GM12878 (cell line): ENCODE data around the gene ZNF804B. TPM values are rescaled to one million over a fixed set of nuclear protein-coding genes. Genes with fewer than 3 reads are reported as not detected.

Source experiments
- ATAC-seq: fragments of 200-7000 bp; cut with Tn5 transposase; 3 replicates; pipeline ENCODE4 v1.9.1; 2020; ENCODE audit warnings: mild to moderate bottlenecking, moderate library complexity
- BruUV-seq: library from RNA; stranded (reverse); fragments of 400-500 nt; replicated peaks from 2 replicates; lab custom pipeline; 2021; lab: Mats Ljungman, UMichigan
- CTCF ChIA-PET: fragments of 300-600 bp; sonication (Branson Sonifier 250); formaldehyde crosslinking; extraction: SDS; loops from one replicate; lab custom pipeline; 2021; ENCODE audit warnings: inconsistent platforms; lab: Yijun Ruan, JAX
- POLR2A ChIA-PET: fragments of 350-600 bp; formaldehyde crosslinking; extraction: SDS; loops from one replicate; lab custom pipeline; 2021; ENCODE audit warnings: inconsistent platforms; lab: Charles Lee
- RAD21 ChIA-PET: fragments of 300-600 bp; sonication (Branson Sonifier 250); formaldehyde crosslinking; loops from one replicate; lab custom pipeline; 2023; ENCODE audit warnings: antibody characterized with exemption; ENCODE audit not compliant: unreplicated experiment; lab: Charles Lee
- SMC1A ChIA-PET: fragments of 300-600 bp; sonication (Branson Sonifier 250); formaldehyde crosslinking; loops from one replicate; lab custom pipeline; 2023; ENCODE audit not compliant: unreplicated experiment, uncharacterized antibody; lab: Charles Lee
- DNase-seq: peaks from one replicate; pipeline ENCODE4 v3.0.0-alpha.2; 2011; ENCODE audit warnings: low read depth, low spot score
- FAIRE-seq: peaks from 3 replicates; lab custom pipeline; 2011; peaks lifted over from hg19 to GRCh38; lab: Jason Lieb, UNC
- H2AFZ ChIP-seq: 2 replicates; pipeline ENCODE4 v1.6.0; 2011; ENCODE audit warnings: low read depth, low read length, control low read depth; ENCODE audit not compliant: control insufficient read depth
- H3K27ac ChIP-seq: 2 replicates; pipeline ENCODE4 v1.5.1; 2011; ENCODE audit warnings: control low read depth; ENCODE audit not compliant: control insufficient read depth, insufficient read depth
- H3K27me3 ChIP-seq, 2 experiments: replicated peaks in 1 of 2; 2 replicates each; pipeline versions ENCODE4 v1.6.0 to v1.6.1; 2011; ENCODE audit warnings: low read length in 1 of 2; ENCODE audit not compliant: control insufficient read depth in 2 of 2, insufficient read depth in 2 of 2
- H3K36me3 ChIP-seq, 2 experiments: 2 replicates each; pipeline ENCODE4 v1.5.1; 2011; ENCODE audit warnings: low read length in 1 of 2; ENCODE audit not compliant: control insufficient read depth in 2 of 2, insufficient read depth in 2 of 2
- H3K4me1 ChIP-seq: 2 replicates; pipeline ENCODE4 v1.6.1; 2011; ENCODE audit warnings: mild to moderate bottlenecking, low read length, moderate library complexity, mixed read lengths; ENCODE audit not compliant: control insufficient read depth, insufficient read depth
- H3K4me2 ChIP-seq: 2 replicates; pipeline ENCODE4 v1.6.0; 2011; ENCODE audit warnings: control low read depth; ENCODE audit not compliant: control insufficient read depth, insufficient read depth
- H3K4me3 ChIP-seq: fragments of 200-600 bp; sonication (generic); 2 replicates; pipeline ENCODE4 v1.5.1; 2016
- H3K79me2 ChIP-seq: 2 replicates; pipeline ENCODE4 v1.6.0; 2011; ENCODE audit warnings: low read length; ENCODE audit not compliant: control insufficient read depth, insufficient read depth
- H3K9ac ChIP-seq: 2 replicates; pipeline ENCODE4 v1.8.0; 2011; ENCODE audit warnings: low read length, control low read depth, mixed read lengths; ENCODE audit not compliant: control insufficient read depth, insufficient read depth
- H3K9me3 ChIP-seq: replicated peaks from 3 replicates; pipeline ENCODE4 v1.5.1; 2011; ENCODE audit warnings: mild to moderate bottlenecking, low read length; ENCODE audit not compliant: control insufficient read depth, insufficient read depth
- H4K20me1 ChIP-seq: 2 replicates; pipeline ENCODE4 v1.6.0; 2011; ENCODE audit not compliant: control insufficient read depth, insufficient read depth
- ATF7 ChIP-seq: fragments of 450-650 bp; IDR thresholded peaks from 2 replicates; pipeline ENCODE4 v1.6.1; 2016; ENCODE audit warnings: low read depth, mild to moderate bottlenecking
- BCL11A ChIP-seq: IDR thresholded peaks from 2 replicates; pipeline ENCODE4 v1.6.1; 2011; ENCODE audit warnings: low read depth, low read length
- BMI1 ChIP-seq: fragments of 450-650 bp; IDR thresholded peaks from 2 replicates; pipeline ENCODE4 v1.6.1; 2016; ENCODE audit warnings: mild to moderate bottlenecking, moderate library complexity, borderline replicate concordance
- DPF2 ChIP-seq: fragments of 450-650 bp; IDR thresholded peaks from 2 replicates; pipeline ENCODE4 v1.6.1; 2017; ENCODE audit warnings: mild to moderate bottlenecking
- EGR1 ChIP-seq, 2 experiments: IDR thresholded peaks; 1 replicate in 1 of 2; 2 replicates in 1 of 2; pipeline ENCODE4 v1.6.1; 2011 to 2012; ENCODE audit warnings: low read depth in 2 of 2, low read length in 2 of 2, borderline replicate concordance in 1 of 2, mild to moderate bottlenecking in 1 of 2, moderate library complexity in 1 of 2
- EP300 ChIP-seq, 2 experiments: fragments of 150-350 bp in 1 of 2; IDR thresholded peaks; 2 replicates each; pipeline ENCODE4 v1.6.1; 2011 to 2012; ENCODE audit warnings: low read depth in 2 of 2, low read length in 2 of 2, borderline replicate concordance in 1 of 2, improper control_type of control experiment in 1 of 2, inconsistent platforms in 1 of 2; ENCODE audit not compliant: control insufficient read depth in 1 of 2
- IKZF1 ChIP-seq: fragments of 450-650 bp; conservative IDR thresholded peaks from 2 replicates; pipeline ENCODE4 v1.6.1; 2017; ENCODE audit warnings: antibody characterized with exemption, mild to moderate bottlenecking
- IKZF2 ChIP-seq, 2 experiments: fragments of 450-650 bp; IDR thresholded peaks; 2 replicates each; pipeline ENCODE4 v1.6.1; 2017; ENCODE audit warnings: mild to moderate bottlenecking in 2 of 2, moderate library complexity in 2 of 2
- JUND ChIP-seq: IDR thresholded peaks from 2 replicates; pipeline ENCODE4 v1.6.1; 2012; ENCODE audit warnings: low read depth, mild to moderate bottlenecking, low read length, improper control_type of control experiment, moderate library complexity
- MEF2B ChIP-seq: fragments of 450-650 bp; IDR thresholded peaks from 2 replicates; pipeline ENCODE4 v1.6.1; 2018; ENCODE audit warnings: mild to moderate bottlenecking, moderate library complexity; ENCODE audit not compliant: partially characterized antibody, poor library complexity, severe bottlenecking
- MTA2 ChIP-seq: fragments of 450-650 bp; IDR thresholded peaks from 2 replicates; pipeline ENCODE4 v1.6.1; 2016; ENCODE audit warnings: low read depth, mild to moderate bottlenecking, moderate library complexity
- RFX5 ChIP-seq: IDR thresholded peaks from 2 replicates; pipeline ENCODE4 v1.6.1; 2011; ENCODE audit warnings: low read depth, low read length, improper control_type of control experiment
- SIX5 ChIP-seq: IDR thresholded peaks from 2 replicates; pipeline ENCODE4 v1.6.1; 2011; ENCODE audit warnings: mild to moderate bottlenecking, low read depth, low read length, moderate library complexity; ENCODE audit not compliant: severe bottlenecking
- STAT1 ChIP-seq: fragments of 450-650 bp; conservative IDR thresholded peaks from 2 replicates; pipeline ENCODE4 v1.6.1; 2014; ENCODE audit warnings: antibody characterized with exemption, mild to moderate bottlenecking
- YY1 ChIP-seq: IDR thresholded peaks from 2 replicates; pipeline ENCODE4 v1.6.1; 2011; ENCODE audit warnings: low read depth, mild to moderate bottlenecking, low read length
- WGBS: methylation state at CpG from one replicate; pipeline ENCODE4 v1.1.6; 2016; ENCODE audit warnings: low lambda C conversion rate; ENCODE audit not compliant: insufficient replicate concordance, insufficient coverage; ENCODE audit errors: missing lambda C conversion rate; 5-methylcytosine and 5-hydroxymethylcytosine counted together
- in situ Hi-C: fragments of 300-500 bp; cut with MboI; formaldehyde crosslinking; loops from 9 replicates; pipeline ENCODE4 v1.14.3; 2018; ENCODE audit warnings: mixed read lengths
- intact Hi-C: fragments of 100-400 bp; cut with micrococcal nuclease; formaldehyde crosslinking; loops from one replicate; pipeline ENCODE4 v1.14.2; 2022; ENCODE audit not compliant: unreplicated experiment
- polyA plus RNA-seq, 11 experiments: library from polyadenylated mRNA; depleted of rRNA in 4 of 11; unstranded in 6 of 11; stranded (reverse) in 5 of 11; fragments of >200 nt; fragmentation: Nextera tagmentation in 4 of 11; fragmentation: Illumina TruSeq in 1 of 11; extraction: Ambion mirVana in 4 of 11; extraction: Trizol in 1 of 11; gene quantifications; 1 replicate in 1 of 11; 2 replicates in 10 of 11; pipeline versions ENCODE4 v1.2.1 to v1.2.3, GENCODE V29; 2011 to 2016; ENCODE audit warnings: inconsistent platforms in 2 of 11, missing spikeins in 2 of 11, low read depth in 1 of 11
- total RNA-seq, 4 experiments: library from RNA; depleted of rRNA in 3 of 4; stranded (reverse); fragments of >200 nt in 3 of 4; fragmentation: Illumina TruSeq in 1 of 4; extraction: Trizol in 1 of 4; gene quantifications; 2 replicates each; pipeline versions ENCODE4 v1.2.1 to v1.2.3, GENCODE V29; 2013 to 2021

The ZNF804B gene
- total and polyA plus RNA-seq, 10 of the 15 experiments (the other 5 are each of a cell fraction or from before 2014, with no cell fraction given) = not detected

- no peak for TF ChIP-seq RFX5
- TF ChIP-seq, all 136 proteins: peak for 6
Observed at GRCh38 chr7:89028319-89028718, 268.8 kb downstream of the ZNF804B start (continued).

GRCh38 chr7:89029864-89030263, 270.4 kb downstream of the ZNF804B start:
- peak; percentile 77 for ATAC-seq
- 0% methylated on average over 2 of the region's 2 CpGs for WGBS
- Histone ChIP-seq H3K27ac (no peak overlapping the region), H3K36me3 (no peaks in the 10 kb centered on the region), H3K9me3 (no peaks in the 10 kb centered on the region), H3K4me2 (no peak overlapping the region), H3K27me3 (no peaks in the 10 kb centered on the region), H4K20me1 (no peaks in the 10 kb centered on the region), H3K79me2 (no peaks in the 10 kb centered on the region), H3K9ac (no peak overlapping the region), H3K4me3 (no peak overlapping the region), H3K4me1 (no peaks in the 10 kb centered on the region), H2AFZ (no peak overlapping the region)
- POLR2A ChIA-PET = interaction anchor here (0.9 kb wide), 1 partner anchor 24 kb away, joined by 3 read pairs; no protein-coding TSS in a partner anchor
- no peak for DNase-seq
- SMC1A ChIA-PET = interaction anchor here (1.3 to 3.7 kb wide), 4 partner anchors 11 to 25 kb away, joined by 7 to 45 read pairs (median 11); no protein-coding TSS in a partner anchor
- no peak for FAIRE-seq
- TF ChIP-seq EP300 (IDR thresholded peaks at IDR 0.05; ENCODE audit: borderline replicate concordance in 1 of 2, control insufficient read depth in 1 of 2, low read depth in 2 of 2, low read length in 2 of 2) (peak in 1 of 2 experiments; percentile 19; a peak in 1 of 4 replicates), MTA2 (peak; percentile 92), ATF7 (0 out of 2 replicates have a peak, but pooled peaks have one; percentile 17), YY1 (no peak), STAT1 (no peak), MEF2B (peak; percentile 71), BMI1 (peak; percentile 37; the same call in 1 of the 2 replicates), EGR1 (IDR thresholded peaks at IDR 0.05; ENCODE audit: borderline replicate concordance in 1 of 2, low read depth in 2 of 2, low read length in 2 of 2) (no peak), SIX5 (no peak), BCL11A (0 out of 2 replicates have a peak, but pooled peaks have one; percentile 5), IKZF2 (IDR thresholded peaks at IDR 0.05) (peak in 1 of 2 experiments; percentile 23; a peak in 2 of 4 replicates), IKZF1 (peak; percentile 42), DPF2 (peak; percentile 32; the same call in 1 of the 2 replicates), JUND (no peak)
- BruUV-seq = no TSS peak
- in situ Hi-C loops = no loop called here
- intact Hi-C loops = no loop called here
- CTCF ChIA-PET = interaction anchor here (2.1 kb wide), 1 partner anchor 27 kb away, joined by 9 read pairs; no protein-coding TSS in a partner anchor
- RAD21 ChIA-PET = interaction anchor here (1.2 to 8.5 kb wide), 3 partner anchors 20 to 25 kb away, joined by 3 to 66 read pairs (median 6); no protein-coding TSS in a partner anchor
